Stimulated activated CD4-positive, alpha-beta T cell treated with anti-CD3 and anti-CD28 coated beads, Interleukin-4, amount 100 ng/mL, for 1 hour (primary cell): ENCODE measurements around the gene SORBS2.
"Not testable (repeated sequence)": the region's sequence is repeated elsewhere in the genome, so short reads cannot be mapped to it uniquely, and the experiment has no call there.

Experiments used
- DNase-seq: peaks from one replicate; pipeline ENCODE4 v3.0.0-alpha.2; 2020

SORBS2 gene

GRCh38 chr4:185710487-185710995 lies 101.5 kb downstream of the SORBS2 start:
- DNase-seq: no peak

- DNase-seq: no peak
These were observed 102.0 kb downstream of the SORBS2 start for GRCh38 chr4:185709802-185710486.

- DNase-seq: no peak
These were observed 103.6 kb downstream of the SORBS2 start for GRCh38 chr4:185708348-185708747.

GRCh38 chr4:185707622-185708021 lies 104.4 kb downstream of the SORBS2 start:
- DNase-seq: not testable (repeated sequence)

- DNase-seq: no peak
These were observed 109.8 kb downstream of the SORBS2 start for GRCh38 chr4:185702147-185702663.

GRCh38 chr4:185700630-185701029 lies 111.4 kb downstream of the SORBS2 start:
- DNase-seq: no peak

GRCh38 chr4:185700048-185700447 lies 111.9 kb downstream of the SORBS2 start:
- no peak for DNase-seq

- no peak for DNase-seq
These were observed 114.5 kb downstream of the SORBS2 start for GRCh38 chr4:185697488-185697887.

GRCh38 chr4:185695743-185696142 lies 116.3 kb downstream of the SORBS2 start:
- DNase-seq: no peak

GRCh38 chr4:185693548-185694215 lies 118.3 kb downstream of the SORBS2 start:
- no peak for DNase-seq

- no peak for DNase-seq
These were observed 122.6 kb downstream of the SORBS2 start for GRCh38 chr4:185689407-185689806.

GRCh38 chr4:185685804-185686203 lies 126.2 kb downstream of the SORBS2 start:
- no peak for DNase-seq

GRCh38 chr4:185683896-185684295 lies 128.1 kb downstream of the SORBS2 start:
- DNase-seq: no peak

- DNase-seq: no peak
These were observed 128.8 kb downstream of the SORBS2 start for GRCh38 chr4:185683222-185683621.

- DNase-seq: no peak
These were observed 129.8 kb downstream of the SORBS2 start for GRCh38 chr4:185682236-185682635.

- DNase-seq: no peak
These were observed 130.4 kb downstream of the SORBS2 start for GRCh38 chr4:185681604-185682003.

- no peak for DNase-seq
These were observed 131.4 kb downstream of the SORBS2 start for GRCh38 chr4:185680617-185681016.

- DNase-seq: no peak
These were observed 132.5 kb downstream of the SORBS2 start for GRCh38 chr4:185679523-185679922.

GRCh38 chr4:185677637-185678314 lies 134.2 kb downstream of the SORBS2 start:
- DNase-seq: no peak

- DNase-seq: no peak
These were observed 139.4 kb downstream of the SORBS2 start for GRCh38 chr4:185672618-185673017.

GRCh38 chr4:185672151-185672550 lies 139.8 kb downstream of the SORBS2 start:
- no peak for DNase-seq

- no peak for DNase-seq
These were observed 140.5 kb downstream of the SORBS2 start for GRCh38 chr4:185671496-185671895.

GRCh38 chr4:185671066-185671465 lies 140.9 kb downstream of the SORBS2 start:
- no peak for DNase-seq

GRCh38 chr4:185669288-185669687 lies 142.7 kb downstream of the SORBS2 start:
- no peak for DNase-seq
